Stomach (tissue), 9 donors: Measurements from ENCODE around the gene KCNK7. TPM values are rescaled to one million over a fixed set of nuclear protein-coding genes. Genes with fewer than 3 reads are reported as not detected.

Experiments used
- DNase-seq, 2 donors: peaks; one replicate each; pipeline versions ENCODE4 v3.0.0 to v3.0.0-alpha.2; 2013 to 2019
- H3K27ac ChIP-seq, 5 donors: fragments of 200-600 bp in 4 of 5; sonication (generic) in 4 of 5; one replicate each; pipeline ENCODE4 v1.5.1; 2013 to 2019; ENCODE audit warnings: mild to moderate bottlenecking in 1 of 5, moderate library complexity in 1 of 5
- H3K27me3 ChIP-seq, 3 donors: fragments of 200-600 bp; sonication (generic); one replicate each; pipeline ENCODE4 v1.5.1; 2017 to 2019; ENCODE audit warnings: mixed run types in 1 of 3
- H3K36me3 ChIP-seq, 4 donors: fragments of 200-600 bp; sonication (generic); 1 replicate in 3 of 4; 2 replicates in 1 of 4; pipeline ENCODE4 v1.5.1; 2016 to 2019
- H3K4me1 ChIP-seq, 4 donors: fragments of 200-600 bp; sonication (generic); one replicate each; pipeline ENCODE4 v1.5.1; 2016 to 2019
- H3K4me3 ChIP-seq, 4 donors: fragments of 200-600 bp; sonication (generic) in 3 of 4; one replicate each; pipeline ENCODE4 v1.5.1; 2016 to 2019; ENCODE audit warnings: mild to moderate bottlenecking in 1 of 4
- H3K9me3 ChIP-seq, 4 donors: fragments of 200-600 bp; sonication (generic); one replicate each; pipeline ENCODE4 v1.5.1; 2016 to 2019
- CTCF ChIP-seq, 7 experiments: fragments of 450-650 bp in 4 of 7; fragments of 200-600 bp in 3 of 7; sonication (generic) in 3 of 7; IDR thresholded peaks; one replicate each; pipeline ENCODE4 v1.5.1; 2016 to 2019; ENCODE audit warnings: antibody characterized with exemption in 7 of 7, control low read depth in 2 of 7, mild to moderate bottlenecking in 1 of 7
- EP300 ChIP-seq: sonication (generic); formaldehyde crosslinking; IDR thresholded peaks from one replicate; pipeline ENCODE4 v1.6.1; 2017; ENCODE audit warnings: antibody characterized with exemption
- POLR2A ChIP-seq, 4 donors: fragments of 450-650 bp; IDR thresholded peaks; one replicate each; pipeline ENCODE4 v1.6.1; 2016; ENCODE audit warnings: antibody characterized with exemption in 4 of 4, control low read depth in 2 of 4, mild to moderate bottlenecking in 1 of 4, moderate library complexity in 1 of 4
- POLR2AphosphoS5 ChIP-seq, 3 donors: sonication (generic); formaldehyde crosslinking; IDR thresholded peaks; one replicate each; pipeline ENCODE4 v1.6.1; 2016; ENCODE audit warnings: antibody characterized with exemption in 3 of 3
- WGBS, 5 donors: extraction: QIAGEN DNeasy Blood & Tissue Kit in 3 of 5; methylation state at CpG; one replicate each; pipeline versions ENCODE4 v1.1.5 to v1.1.7; 2013 to 2018; 5-methylcytosine and 5-hydroxymethylcytosine counted together
- intact Hi-C: fragments of 100-400 bp; cut with DNase I; formaldehyde crosslinking; loops from one replicate; pipeline ENCODE4 v1.15.1; 2023; ENCODE audit warnings: low total_unique reads
- polyA plus RNA-seq, 3 donors: library from polyadenylated mRNA; stranded (reverse); fragments of 200-250 nt; gene quantifications; one replicate each; pipeline ENCODE4 v1.2.3, GENCODE V29; 2013
- total RNA-seq, 5 donors: library from RNA; depleted of rRNA; stranded (reverse); fragments of >200 nt; gene quantifications; one replicate each; pipeline versions ENCODE4 v1.1.0 to v1.2.3, GENCODE V29; 2014 to 2016
- donor health status: healthy with polysubstance abuse.
- donor health status: Bipolar disorder and iron deficiency.
- donor health status: healthy.

KCNK7 gene
- total and polyA plus RNA-seq, 8 donors = 0.58 to 5.8 (median 3.0) TPM; not detected in 4

- Histone ChIP-seq H3K9me3 (no peaks in the 10 kb centered on the region), H3K27me3 (no peaks in the 10 kb centered on the region), H3K36me3 (peaks cover 54 to 77% (median 77%) of the 10 kb centered on the region in 4 donors), H3K4me3 (no peak overlapping the region), H3K27ac (no peak overlapping the region), H3K4me1 (peaks cover 21 to 35% (median 22%) of the 10 kb centered on the region in 4 donors)
- intact Hi-C loops = no loop called here
- WGBS, 5 donors = 78 to 90% (median 86%) methylated on average over 1 to 11 of the region's 11 CpGs
- no peak for DNase-seq
- TF ChIP-seq POLR2AphosphoS5 (IDR thresholded peaks at IDR 0.05) = no peak
- TF ChIP-seq CTCF (IDR thresholded peaks at IDR 0.05) = no peak
- TF ChIP-seq POLR2A (IDR thresholded peaks at IDR 0.05) = no peak
- no peak for TF ChIP-seq EP300
Measured at GRCh38 chr11:65634440-65634839, 38.8 kb upstream of the KCNK7 start.

- Histone ChIP-seq H3K27me3 (no peaks in the 10 kb centered on the region), H3K36me3 (peaks cover 57 to 81% (median 81%) of the 10 kb centered on the region in 4 donors), H3K9me3 (no peaks in the 10 kb centered on the region), H3K4me3 (no peak overlapping the region), H3K4me1 (peaks cover 18 to 31% (median 19%) of the 10 kb centered on the region in 4 donors), H3K27ac (no peak overlapping the region)
- intact Hi-C loops = no loop called here
- TF ChIP-seq EP300 (no peak), POLR2A (IDR thresholded peaks at IDR 0.05) (no peak), POLR2AphosphoS5 (IDR thresholded peaks at IDR 0.05) (no peak), CTCF (IDR thresholded peaks at IDR 0.05) (no peak)
- whole genome bisulfite sequencing, 5 donors = 89 to 91% (median 90%) methylated on average over 10 to 14 of the region's 14 CpGs
- no peak for DNase-seq
Measured at GRCh38 chr11:65634109-65634436, 38.5 kb upstream of the KCNK7 start.

- 81 to 90% (median 82%) methylated on average over 15 to 20 of the region's 20 CpGs for WGBS, 5 donors
- Histone ChIP-seq H3K36me3 (peaks cover 63 to 86% (median 86%) of the 10 kb centered on the region in 4 donors), H3K27ac (peak overlapping the region in 1 of 5 donors; percentile 5), H3K4me1 (peaks cover 12 to 26% (median 13%) of the 10 kb centered on the region in 4 donors), H3K9me3 (no peaks in the 10 kb centered on the region), H3K4me3 (no peak overlapping the region), H3K27me3 (no peaks in the 10 kb centered on the region)
- DNase-seq = no peak
- intact Hi-C loops = no loop called here
- TF ChIP-seq CTCF (IDR thresholded peaks at IDR 0.05) = no peak
- no peak for TF ChIP-seq EP300
- no peak for TF ChIP-seq POLR2AphosphoS5 (IDR thresholded peaks at IDR 0.05)
- no peak for TF ChIP-seq POLR2A (IDR thresholded peaks at IDR 0.05)
Measured at GRCh38 chr11:65633390-65634108, 37.9 kb upstream of the KCNK7 start.

- Histone ChIP-seq H3K36me3 (peaks cover 71 to 100% (median 99%) of the 10 kb centered on the region in 4 donors), H3K4me1 (peaks cover 0 to 12% (median 4%) of the 10 kb centered on the region in 4 donors), H3K27me3 (no peaks in the 10 kb centered on the region), H3K9me3 (no peaks in the 10 kb centered on the region), H3K27ac (no peak overlapping the region), H3K4me3 (no peak overlapping the region)
- 61 to 83% (median 67%) methylated on average over 11 of the region's 11 CpGs for WGBS, 5 donors
- no peak for DNase-seq
- intact Hi-C loops = no loop called here
- no peak for TF ChIP-seq EP300
- no peak for TF ChIP-seq POLR2A (IDR thresholded peaks at IDR 0.05)
- TF ChIP-seq POLR2AphosphoS5 (IDR thresholded peaks at IDR 0.05) = no peak
- TF ChIP-seq CTCF (IDR thresholded peaks at IDR 0.05) = no peak
Measured at GRCh38 chr11:65630215-65630614, 34.6 kb upstream of the KCNK7 start.
